GM18867 (cell line): ENCODE measurements around the gene KDM6A.
"Not testable (repeated sequence)": the region's sequence is repeated elsewhere in the genome, so short reads cannot be mapped to it uniquely, and the experiment has no call there.

Experiments used
- ATAC-seq: cut with Tn5 transposase; IDR thresholded peaks from one replicate; pipeline ENCODE4 v1.9.1; 2021; ENCODE audit warnings: mild to moderate bottlenecking, moderate library complexity; ENCODE audit not compliant: unreplicated experiment

KDM6A gene

DNA sequence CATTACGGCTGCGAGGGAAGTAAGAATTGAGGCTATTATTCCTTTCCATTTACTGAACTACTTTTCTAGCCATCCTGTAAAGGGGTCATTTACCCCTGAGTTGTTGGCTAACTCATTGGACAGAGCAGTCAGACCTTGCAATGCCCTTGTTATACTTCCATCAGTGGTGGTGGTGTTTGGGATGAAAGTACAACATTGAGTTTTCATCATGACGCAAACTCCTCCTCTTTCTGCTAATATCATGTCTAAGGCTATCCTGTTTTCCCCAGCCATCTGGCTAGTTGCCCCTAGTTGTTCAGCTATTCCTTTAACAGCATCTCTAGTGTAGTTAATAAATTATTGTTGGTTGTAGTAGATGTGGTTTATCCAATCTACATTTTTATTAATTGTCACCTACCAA lies 126.9 kb downstream of the KDM6A start:
- not testable (repeated sequence) for ATAC-seq

- ATAC-seq: no peak
These were observed 128.1 kb downstream of the KDM6A start for GRCh38 chrX:45001048-45001447.

GRCh38 chrX:45003085-45003484 lies 130.1 kb downstream of the KDM6A start:
- no peak for ATAC-seq

DNA sequence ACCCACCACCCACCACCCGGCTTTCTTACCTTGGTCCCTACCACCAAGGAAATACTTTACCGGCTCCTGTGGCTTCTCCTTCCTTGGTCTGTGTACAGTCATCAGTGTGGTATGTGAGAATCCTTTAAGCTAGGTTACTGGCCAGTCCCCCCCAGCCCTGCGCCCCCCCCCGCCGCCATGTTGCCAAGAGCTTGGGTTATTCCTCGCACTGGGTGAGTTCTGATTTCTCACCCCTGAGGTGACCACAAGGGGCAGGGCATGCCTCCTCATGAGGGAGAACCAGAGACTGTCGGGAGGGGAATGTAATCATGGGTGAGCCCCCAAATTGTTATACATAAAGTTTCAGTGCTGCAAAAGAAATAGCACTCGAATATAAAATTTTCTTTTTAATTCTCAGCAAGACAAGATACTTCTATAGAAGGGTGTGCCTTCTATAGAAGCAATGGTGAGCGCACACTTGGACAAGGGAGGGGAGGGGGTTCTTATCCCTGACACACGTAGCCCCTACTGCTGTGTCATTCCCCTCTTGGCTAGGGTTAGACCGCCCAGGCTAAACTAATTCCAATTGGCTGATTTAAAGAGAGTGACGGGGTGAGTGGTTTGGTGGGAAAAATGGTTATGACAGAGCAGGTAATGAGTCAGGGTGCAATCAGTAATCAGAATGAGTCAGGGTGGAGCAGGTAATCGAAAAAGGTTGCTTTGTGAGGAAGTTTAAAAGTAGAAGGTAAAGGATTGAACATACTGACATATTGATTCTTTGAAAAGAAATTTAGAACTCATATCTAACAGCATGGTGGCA lies 133.2 kb downstream of the KDM6A start:
- ATAC-seq: no peak

DNA sequence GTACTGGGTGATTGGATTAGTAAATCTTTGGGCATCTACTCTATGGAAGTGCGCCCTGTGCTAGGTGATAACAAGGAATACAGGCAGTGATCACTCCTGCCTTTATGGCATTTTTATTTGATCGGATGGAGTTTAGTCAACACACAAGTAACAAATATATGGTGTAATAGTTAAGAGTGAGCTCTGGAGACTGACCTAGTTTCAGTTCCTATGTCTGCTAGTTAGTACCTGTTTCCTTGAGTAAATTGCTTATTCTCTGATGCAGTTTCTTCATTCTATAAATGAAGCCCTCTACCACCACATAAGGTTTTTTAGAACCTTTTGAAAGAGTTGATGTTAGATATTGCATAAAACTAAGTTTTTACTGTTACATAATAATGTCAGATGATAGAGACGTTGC lies 134.6 kb downstream of the KDM6A start:
- peak; percentile 99 for ATAC-seq

- ATAC-seq: no peak
These were observed 136.5 kb downstream of the KDM6A start for GRCh38 chrX:45009371-45010000.

GRCh38 chrX:45011131-45011530 lies 138.1 kb downstream of the KDM6A start:
- ATAC-seq: no peak

GRCh38 chrX:45011597-45011996 lies 138.6 kb downstream of the KDM6A start:
- no peak for ATAC-seq

GRCh38 chrX:45017946-45018345 lies 145.0 kb downstream of the KDM6A start:
- no peak for ATAC-seq

GRCh38 chrX:45022150-45022549 lies 149.2 kb downstream of the KDM6A start:
- no peak for ATAC-seq

GRCh38 chrX:45024501-45024900 lies 151.5 kb downstream of the KDM6A start:
- no peak for ATAC-seq

- ATAC-seq: no peak
These were observed 153.0 kb downstream of the KDM6A start for GRCh38 chrX:45026036-45026435.

- ATAC-seq: no peak
These were observed 158.9 kb downstream of the KDM6A start for GRCh38 chrX:45031830-45032378.

DNA sequence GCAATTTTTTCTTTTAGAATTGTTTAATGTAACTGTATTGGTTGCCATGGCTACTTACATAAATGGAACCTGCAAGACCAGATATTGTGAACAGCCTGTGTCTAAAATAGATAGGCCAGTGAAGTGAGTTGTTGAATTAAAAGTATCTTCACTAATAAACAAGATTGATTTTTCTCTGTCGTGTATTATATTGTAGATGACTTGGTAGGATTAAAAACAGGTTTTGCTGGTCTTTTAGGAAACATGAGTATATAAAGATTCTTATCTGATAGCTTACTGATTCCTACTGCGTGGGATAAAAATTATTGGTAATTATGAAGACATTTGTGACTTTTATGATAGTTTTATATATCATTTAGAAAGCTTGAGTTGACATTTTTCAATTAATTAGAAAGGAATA lies 162.1 kb downstream of the KDM6A start:
- no peak for ATAC-seq

DNA sequence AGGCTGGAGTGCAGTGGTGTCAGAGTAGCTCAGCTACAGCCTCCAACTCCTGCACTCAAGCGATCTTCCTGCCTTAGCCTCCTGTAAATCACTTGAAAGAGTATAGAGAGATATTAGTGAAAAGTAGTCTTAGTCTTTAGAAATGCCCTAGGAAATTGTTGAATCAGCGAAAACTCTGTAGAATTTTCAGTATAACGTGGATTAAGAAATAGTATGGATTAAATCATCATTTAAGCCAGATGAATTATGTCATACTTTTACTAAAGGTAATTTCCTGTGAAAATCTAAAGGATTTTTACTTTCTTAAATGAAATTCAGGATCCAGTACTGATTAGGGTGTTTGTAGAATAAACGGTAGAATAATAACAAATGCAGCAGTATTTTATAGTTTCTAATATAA lies 163.2 kb downstream of the KDM6A start:
- ATAC-seq: no peak

GRCh38 chrX:45040137-45040536 lies 167.1 kb downstream of the KDM6A start:
- not testable (repeated sequence) for ATAC-seq

- no peak for ATAC-seq
These were observed 173.4 kb downstream of the KDM6A start for GRCh38 chrX:45046417-45046816.

- ATAC-seq: peak; percentile 71
These were observed 177.6 kb downstream of the KDM6A start for GRCh38 chrX:45050558-45050957.

- ATAC-seq: no peak
These were observed 183.6 kb downstream of the KDM6A start for GRCh38 chrX:45056428-45057145.

DNA sequence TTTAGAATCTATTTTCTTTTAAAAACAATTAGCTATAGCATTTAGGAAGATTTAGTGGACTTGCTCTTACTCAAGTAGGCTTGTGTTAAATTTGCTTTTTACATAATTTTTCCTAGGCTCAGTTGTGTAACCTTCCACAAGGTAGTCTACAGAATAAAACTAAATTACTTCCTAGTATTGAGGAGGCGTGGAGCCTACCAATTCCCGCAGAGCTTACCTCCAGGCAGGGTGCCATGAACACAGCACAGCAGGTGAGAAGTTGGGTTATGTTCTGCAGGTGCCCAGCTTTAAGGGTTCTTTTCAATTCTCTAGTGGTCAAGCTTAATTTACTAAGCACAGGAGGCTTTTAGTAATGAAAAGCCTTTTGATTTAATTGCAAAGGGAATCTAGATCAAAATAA lies 186.9 kb downstream of the KDM6A start:
- not testable (repeated sequence) for ATAC-seq

DNA sequence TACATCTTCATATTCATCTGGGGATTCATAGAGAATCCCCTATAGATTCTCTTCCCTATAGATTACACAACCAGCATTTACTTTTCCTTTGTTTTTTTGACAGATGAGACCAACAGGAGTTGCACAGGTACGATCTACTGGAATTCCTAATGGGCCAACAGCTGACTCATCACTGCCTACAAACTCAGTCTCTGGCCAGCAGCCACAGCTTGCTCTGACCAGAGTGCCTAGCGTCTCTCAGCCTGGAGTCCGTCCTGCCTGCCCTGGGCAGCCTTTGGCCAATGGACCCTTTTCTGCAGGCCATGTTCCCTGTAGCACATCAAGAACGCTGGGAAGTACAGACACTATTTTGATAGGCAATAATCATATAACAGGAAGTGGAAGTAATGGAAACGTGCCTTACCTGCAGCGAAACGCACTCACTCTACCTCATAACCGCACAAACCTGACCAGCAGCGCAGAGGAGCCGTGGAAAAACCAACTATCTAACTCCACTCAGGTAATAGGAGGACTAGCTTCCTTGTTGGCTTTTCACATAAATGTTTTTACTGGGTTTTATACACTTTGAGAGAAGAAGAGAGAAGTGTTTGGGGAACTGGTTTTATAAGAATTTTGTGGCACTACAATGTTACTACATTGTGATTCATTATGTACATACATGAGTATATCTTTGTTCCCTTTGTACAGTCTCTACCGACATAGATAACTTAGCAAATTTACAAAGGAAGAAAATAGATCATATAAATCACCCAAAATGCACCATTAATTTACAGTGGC lies 190.5 kb downstream of the KDM6A start:
- ATAC-seq: no peak
